Endothelial cell of umbilical vein (primary cell): ENCODE results near the gene OAF. TPM values are rescaled to one million over a fixed set of nuclear protein-coding genes. Genes with fewer than 3 reads are reported as not detected.

Experiments
- BruUV-seq: library from RNA; stranded (reverse); fragments of 400-500 nt; replicated peaks from 2 replicates; lab custom pipeline; 2021; lab: Mats Ljungman, UMichigan
- CTCF ChIA-PET: fragments of 300-600, 350-600 bp; sonication (Branson Sonifier 250); formaldehyde crosslinking; loops from one replicate; lab custom pipeline; 2021; ENCODE audit warnings: antibody characterized with exemption, inconsistent platforms; lab: Charles Lee
- POLR2A ChIA-PET: fragments of 300-600, 350-600 bp; sonication (Branson Sonifier 250); formaldehyde crosslinking; loops from one replicate; lab custom pipeline; 2021; ENCODE audit warnings: antibody characterized with exemption, inconsistent platforms; lab: Charles Lee
- DNase-seq: peaks from one replicate; pipeline ENCODE4 v3.0.0-alpha.2; 2011; ENCODE audit warnings: low read depth, low spot score
- FAIRE-seq: peaks from 2 replicates; lab custom pipeline; 2011; peaks lifted over from hg19 to GRCh38; lab: Jason Lieb, UNC
- H2AFZ ChIP-seq: 2 replicates; pipeline ENCODE4 v1.6.0; 2012; ENCODE audit warnings: low read depth, low read length, control low read depth, inconsistent platforms
- H3K27ac ChIP-seq: 2 replicates; pipeline ENCODE4 v1.5.1; 2011; ENCODE audit warnings: low read depth, mild to moderate bottlenecking, control low read depth, low read length, moderate library complexity; ENCODE audit not compliant: insufficient read depth
- H3K27me3 ChIP-seq, 2 experiments: 2 replicates each; pipeline versions ENCODE4 v1.6.0 to v1.6.1; 2011; ENCODE audit warnings: low read length in 2 of 2, mixed read lengths in 1 of 2; ENCODE audit not compliant: control insufficient read depth in 2 of 2, insufficient read depth in 2 of 2
- H3K36me3 ChIP-seq, 2 experiments: 2 replicates in 1 of 2; 3 replicates in 1 of 2; pipeline ENCODE4 v1.5.1; 2011; ENCODE audit warnings: low read length in 2 of 2, mild to moderate bottlenecking in 1 of 2, moderate library complexity in 1 of 2; ENCODE audit not compliant: control insufficient read depth in 2 of 2, insufficient read depth in 2 of 2; ENCODE audit errors: extremely low read depth in 1 of 2
- H3K4me1 ChIP-seq: 3 replicates; pipeline ENCODE4 v1.5.1; 2011; ENCODE audit warnings: mild to moderate bottlenecking, low read length; ENCODE audit not compliant: control insufficient read depth, insufficient read depth; ENCODE audit errors: extremely low read depth
- H3K4me2 ChIP-seq: 2 replicates; pipeline ENCODE4 v1.6.1; 2011; ENCODE audit warnings: low read length, control low read depth, mixed read lengths; ENCODE audit not compliant: insufficient read depth
- H3K4me3 ChIP-seq, 3 experiments: fragments of 200-600 bp in 1 of 3; sonication (generic), shearing (Covaris generic) in 1 of 3; replicated peaks in 1 of 3; 2 replicates each; pipeline ENCODE4 v1.5.1; 2011 to 2016; ENCODE audit warnings: control low read depth in 3 of 3, low read length in 3 of 3, mild to moderate bottlenecking in 2 of 3, inconsistent platforms in 1 of 3, low read depth in 1 of 3, moderate library complexity in 1 of 3; ENCODE audit not compliant: insufficient read depth in 1 of 3
- H3K79me2 ChIP-seq: 2 replicates; pipeline ENCODE4 v1.6.0; 2012; ENCODE audit warnings: low read length, inconsistent platforms; ENCODE audit not compliant: control insufficient read depth, insufficient read depth
- H3K9ac ChIP-seq: replicated peaks from 2 replicates; pipeline ENCODE3; 2011; ENCODE audit warnings: low read length, control low read depth; ENCODE audit not compliant: insufficient read depth; ENCODE audit errors: extremely low read depth
- H3K9me1 ChIP-seq: replicated peaks from 3 replicates; pipeline ENCODE4 v1.6.0; 2011; ENCODE audit warnings: mild to moderate bottlenecking, low read length; ENCODE audit not compliant: control insufficient read depth, insufficient read depth; ENCODE audit errors: extremely low read depth
- H3K9me3 ChIP-seq: replicated peaks from 2 replicates; pipeline ENCODE4 v1.5.1; 2012; ENCODE audit warnings: low read length, inconsistent platforms; ENCODE audit not compliant: control insufficient read depth, insufficient read depth
- H4K20me1 ChIP-seq: replicated peaks from 2 replicates; pipeline ENCODE3; 2011; ENCODE audit warnings: mild to moderate bottlenecking, low read length; ENCODE audit not compliant: control insufficient read depth, insufficient read depth; ENCODE audit errors: extremely low read depth
- EZH2 ChIP-seq: IDR thresholded peaks from 2 replicates; pipeline ENCODE4 v1.6.1; 2012; ENCODE audit warnings: borderline replicate concordance, low read depth, mild to moderate bottlenecking, moderate library complexity, low read length, inconsistent platforms; ENCODE audit not compliant: severe bottlenecking
- FOS ChIP-seq: IDR thresholded peaks from 2 replicates; pipeline ENCODE4 v1.6.1; 2011; ENCODE audit warnings: mild to moderate bottlenecking, low read length, moderate library complexity, borderline replicate concordance; ENCODE audit not compliant: insufficient read depth
- GATA2 ChIP-seq: IDR thresholded peaks from 2 replicates; pipeline ENCODE4 v1.7.0; 2011; ENCODE audit warnings: low read depth, mild to moderate bottlenecking, moderate library complexity, mixed read lengths, low read length; ENCODE audit not compliant: insufficient read length, insufficient read depth
- JUN ChIP-seq: IDR thresholded peaks from 2 replicates; pipeline ENCODE4 v1.6.1; 2011; ENCODE audit warnings: borderline replicate concordance, low read depth; ENCODE audit not compliant: insufficient read length, insufficient read depth
- MYC ChIP-seq: IDR thresholded peaks from one replicate; pipeline ENCODE4 v1.6.1; 2011; ENCODE audit warnings: mild to moderate bottlenecking, low read depth, low read length
- POLR2A ChIP-seq: IDR thresholded peaks from 2 replicates; pipeline ENCODE4 v1.6.1; 2012; ENCODE audit warnings: low read depth, mild to moderate bottlenecking, control low read depth, low read length
- POLR2AphosphoS5 ChIP-seq: IDR thresholded peaks from 2 replicates; pipeline ENCODE4 v1.6.1; 2012; ENCODE audit warnings: low read depth, mild to moderate bottlenecking, control low read depth, low read length, moderate library complexity; ENCODE audit not compliant: insufficient read depth
- dilution Hi-C: fragments of 300-500 bp; cut with MboI; formaldehyde crosslinking; loops from one replicate; pipeline ENCODE4 v1.15.0; 2019; ENCODE audit warnings: low sequenced_read_pairs; ENCODE audit not compliant: extremely low pct_ligation_motif_present
- intact Hi-C: fragments of 100-400 bp; cut with micrococcal nuclease; formaldehyde crosslinking; loops from one replicate; pipeline ENCODE4 v1.10.0; 2022
- polyA plus RNA-seq, 4 experiments: library from polyadenylated mRNA; depleted of rRNA in 3 of 4; stranded (reverse) in 3 of 4; unstranded in 1 of 4; fragments of >200 nt; gene quantifications; 2 replicates each; pipeline versions ENCODE4 v1.2.1 to v1.2.3, GENCODE V29; 2011 to 2012; ENCODE audit warnings: missing spikeins in 1 of 4
- total RNA-seq: library from RNA; stranded (reverse); gene quantifications from 2 replicates; pipeline ENCODE4 v1.2.3, GENCODE V29; 2021
- TF ChIP-seq, protein P1 (sequence below), 2 donors: IDR thresholded peaks; 1 replicate in 1 of 2; 2 replicates in 1 of 2; pipeline ENCODE4 v1.5.1; 2011; ENCODE audit warnings: low read length in 2 of 2, mild to moderate bottlenecking in 2 of 2, moderate library complexity in 2 of 2, control low read depth in 1 of 2, inconsistent platforms in 1 of 2, low read depth in 1 of 2; ENCODE audit not compliant: insufficient read depth in 1 of 2; ENCODE audit errors: extremely low read depth in 1 of 2
- TF ChIP-seq, protein P2 (sequence below): IDR thresholded peaks from 2 replicates; pipeline ENCODE4 v1.6.1; 2011; ENCODE audit not compliant: insufficient read depth, insufficient read length

OAF gene
- total and polyA plus RNA-seq, 2 donors (not counting 3 experiments of a cell fraction or from before 2014, with no cell fraction given) = 32.1 to 33.8 TPM

DNA sequence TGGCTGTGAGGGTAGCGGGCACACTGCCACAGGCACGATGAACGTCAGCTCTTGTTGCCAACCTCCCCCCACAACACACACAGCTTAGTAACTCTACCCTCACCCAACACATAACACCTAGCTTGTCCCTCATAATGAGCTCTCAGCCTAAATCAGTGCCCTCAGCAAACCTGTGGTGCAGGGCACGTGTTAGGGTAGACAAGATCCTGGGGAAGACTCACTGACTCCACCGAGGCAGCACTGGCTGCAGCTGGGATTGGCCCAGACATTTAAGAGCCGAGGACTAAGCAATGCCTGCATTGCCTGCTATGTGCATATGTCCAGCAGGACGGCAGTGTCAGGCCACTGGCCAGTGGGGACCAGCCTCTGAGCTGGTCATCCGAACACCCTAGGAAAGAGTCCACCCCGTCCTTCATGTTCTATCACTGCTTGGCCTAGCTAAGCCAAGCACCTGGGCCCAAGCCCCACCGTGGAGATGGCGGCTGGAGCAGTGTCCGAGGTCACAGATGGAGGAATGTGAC lies 40.0 kb upstream of the OAF start:
- intact Hi-C loops = no loop called here
- Histone ChIP-seq H3K79me2 (no peaks in the 10 kb centered on the region), H3K9me3 (no peaks in the 10 kb centered on the region), H2AFZ (no peak overlapping the region), H3K27ac (no peak overlapping the region), H4K20me1 (no peaks in the 10 kb centered on the region), H3K9me1 (no peaks in the 10 kb centered on the region), H3K4me3 (no peak overlapping the region), H3K4me1 (peaks cover 7% of the 10 kb centered on the region), H3K9ac (no peak overlapping the region), H3K36me3 (no peaks in the 10 kb centered on the region), H3K27me3 (peaks cover 31 to 44% of the 10 kb centered on the region in 2 experiments), H3K4me2 (no peak overlapping the region)
- no peak for DNase-seq
- no peak for FAIRE-seq
- TF ChIP-seq JUN (no peak), POLR2AphosphoS5 (no peak), EZH2 (no peak), GATA2 (no peak), MYC (no peak), FOS (no peak), POLR2A (no peak)
- TF ChIP-seq, protein P1, sequence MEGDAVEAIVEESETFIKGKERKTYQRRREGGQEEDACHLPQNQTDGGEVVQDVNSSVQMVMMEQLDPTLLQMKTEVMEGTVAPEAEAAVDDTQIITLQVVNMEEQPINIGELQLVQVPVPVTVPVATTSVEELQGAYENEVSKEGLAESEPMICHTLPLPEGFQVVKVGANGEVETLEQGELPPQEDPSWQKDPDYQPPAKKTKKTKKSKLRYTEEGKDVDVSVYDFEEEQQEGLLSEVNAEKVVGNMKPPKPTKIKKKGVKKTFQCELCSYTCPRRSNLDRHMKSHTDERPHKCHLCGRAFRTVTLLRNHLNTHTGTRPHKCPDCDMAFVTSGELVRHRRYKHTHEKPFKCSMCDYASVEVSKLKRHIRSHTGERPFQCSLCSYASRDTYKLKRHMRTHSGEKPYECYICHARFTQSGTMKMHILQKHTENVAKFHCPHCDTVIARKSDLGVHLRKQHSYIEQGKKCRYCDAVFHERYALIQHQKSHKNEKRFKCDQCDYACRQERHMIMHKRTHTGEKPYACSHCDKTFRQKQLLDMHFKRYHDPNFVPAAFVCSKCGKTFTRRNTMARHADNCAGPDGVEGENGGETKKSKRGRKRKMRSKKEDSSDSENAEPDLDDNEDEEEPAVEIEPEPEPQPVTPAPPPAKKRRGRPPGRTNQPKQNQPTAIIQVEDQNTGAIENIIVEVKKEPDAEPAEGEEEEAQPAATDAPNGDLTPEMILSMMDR (IDR thresholded peaks at IDR 0.05; ENCODE audit: extremely low read depth in 1 of 2, insufficient read depth in 1 of 2, low read depth in 1 of 2, low read length in 2 of 2) = no peak
- TF ChIP-seq, protein P2, sequence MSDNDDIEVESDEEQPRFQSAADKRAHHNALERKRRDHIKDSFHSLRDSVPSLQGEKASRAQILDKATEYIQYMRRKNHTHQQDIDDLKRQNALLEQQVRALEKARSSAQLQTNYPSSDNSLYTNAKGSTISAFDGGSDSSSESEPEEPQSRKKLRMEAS = no peak
- dilution Hi-C loops = no loop called here
- POLR2A ChIA-PET = no interaction called here
- BruUV-seq = no TSS peak
- CTCF ChIA-PET = interaction anchor here (2.0 to 8.7 kb wide), 6 partner anchors 10 to 132 kb away, joined by 7 to 217 read pairs (median 39); partner anchors contain the start of gene OAF
